NCI-H1930 (cell line): ENCODE data around the gene METAP2.
"Not testable (repeated sequence)": the region's sequence is repeated elsewhere in the genome, so short reads cannot be mapped to it uniquely, and the experiment has no call there.

Source experiments
- DNase-seq, 2 experiments: peaks; one replicate each; lab custom pipeline; 2025; lab: John Stamatoyannopoulos, UW

METAP2 gene

DNA sequence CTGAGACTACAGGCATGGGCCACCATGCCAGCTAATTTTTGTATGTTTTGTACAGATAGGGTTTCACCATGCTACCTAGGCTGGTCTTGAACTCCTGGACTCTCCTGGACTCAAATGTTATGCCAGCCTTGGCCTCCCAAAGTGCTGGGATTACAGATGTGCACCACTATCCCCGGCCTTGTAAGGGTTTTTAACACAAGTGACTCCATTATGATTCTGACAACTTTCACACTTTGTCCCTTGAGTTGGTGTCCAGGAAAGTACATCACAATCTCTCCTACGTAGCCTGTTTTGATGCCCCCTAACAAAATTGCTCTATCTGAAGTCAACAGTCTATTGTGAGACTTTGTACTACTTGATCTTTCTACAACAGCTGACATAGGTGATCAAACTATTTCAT lies 11.4 kb upstream of the METAP2 start:
- DNase-seq, result no peak

GRCh38 chr12:95463050-95463449 lies 10.9 kb upstream of the METAP2 start:
- no peak for DNase-seq

- DNase-seq, result not testable (repeated sequence)
Observed at GRCh38 chr12:95463776-95464175, 10.2 kb upstream of the METAP2 start.

GRCh38 chr12:95465275-95465674 lies 8.7 kb upstream of the METAP2 start:
- DNase-seq, result no peak

DNA sequence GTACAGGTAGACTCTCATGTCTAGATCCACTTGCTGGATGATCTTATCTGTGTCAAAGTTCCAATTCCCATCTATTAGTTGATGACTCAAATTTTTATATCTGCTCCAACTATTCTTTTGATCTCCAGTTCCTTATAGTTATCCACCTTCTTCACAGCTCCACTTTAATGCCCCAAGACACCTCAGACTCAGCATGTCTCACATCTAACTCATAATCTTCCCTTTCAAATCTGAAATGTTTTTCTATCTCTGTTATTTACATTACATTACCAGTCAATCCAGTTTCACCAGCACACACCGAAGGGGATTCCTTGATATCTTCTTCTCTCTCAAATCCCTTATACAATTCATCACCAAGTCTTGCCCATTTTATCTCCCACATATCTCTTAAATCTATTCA lies 3.7 kb upstream of the METAP2 start:
- DNase-seq, result no peak

DNA sequence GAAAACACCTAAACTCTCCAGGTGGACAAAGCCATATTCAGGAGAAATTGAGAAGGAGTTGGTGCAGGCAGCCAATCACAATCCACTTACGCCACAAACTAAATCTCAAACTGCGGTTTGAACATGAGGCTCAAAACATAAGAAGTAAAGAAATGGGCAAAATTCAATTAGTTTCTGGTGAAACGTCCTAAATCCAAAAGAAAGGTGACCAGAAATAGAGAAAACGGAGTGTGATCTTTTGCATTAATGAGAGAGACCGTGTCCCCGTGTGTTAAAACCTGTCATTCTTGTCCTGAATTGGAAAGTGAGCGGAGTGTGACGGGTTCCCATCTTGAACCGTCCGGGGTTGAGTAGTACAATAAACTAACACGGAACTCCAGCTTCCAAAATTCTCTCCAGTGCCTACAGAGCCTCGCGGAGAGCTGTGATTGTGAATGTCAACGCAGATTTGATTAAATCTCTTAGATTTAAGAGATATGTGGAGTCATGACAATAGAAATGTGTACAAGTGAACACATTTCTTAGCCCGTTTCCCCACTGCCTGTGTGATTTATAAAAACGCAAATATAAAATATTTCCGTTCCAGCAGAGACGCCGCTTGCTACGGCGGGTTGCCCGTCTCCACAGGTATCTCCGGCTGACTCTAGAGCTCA lies 595 bp upstream of the METAP2 start:
- no peak for DNase-seq

- DNase-seq, result no peak
Observed at GRCh38 chr12:95474660-95474958, 657 bp downstream of the METAP2 start.

- no peak for DNase-seq
Observed at GRCh38 chr12:95480230-95480629, 6.3 kb downstream of the METAP2 start.

DNA sequence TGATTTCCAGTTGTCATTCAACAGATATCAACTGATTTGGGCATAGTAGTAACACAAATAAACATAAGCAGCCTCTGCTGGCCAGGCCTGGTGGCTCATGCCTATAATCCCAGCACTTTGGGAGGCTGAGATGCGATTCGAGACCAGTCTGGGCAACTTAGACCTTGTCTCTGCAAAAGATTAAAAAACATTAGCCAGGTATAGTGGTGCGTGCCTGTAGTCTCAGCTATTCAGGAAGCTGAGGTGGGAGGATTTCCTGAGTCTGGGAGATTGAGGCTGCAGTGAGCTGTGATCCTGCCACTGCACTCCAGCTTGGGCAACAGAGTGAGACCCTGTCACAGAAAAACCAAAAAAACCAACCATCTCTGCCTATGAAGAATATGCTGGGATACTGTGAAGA lies 7.1 kb downstream of the METAP2 start:
- no peak for DNase-seq

- no peak for DNase-seq
Observed at GRCh38 chr12:95481888-95482287, 7.9 kb downstream of the METAP2 start.

DNA sequence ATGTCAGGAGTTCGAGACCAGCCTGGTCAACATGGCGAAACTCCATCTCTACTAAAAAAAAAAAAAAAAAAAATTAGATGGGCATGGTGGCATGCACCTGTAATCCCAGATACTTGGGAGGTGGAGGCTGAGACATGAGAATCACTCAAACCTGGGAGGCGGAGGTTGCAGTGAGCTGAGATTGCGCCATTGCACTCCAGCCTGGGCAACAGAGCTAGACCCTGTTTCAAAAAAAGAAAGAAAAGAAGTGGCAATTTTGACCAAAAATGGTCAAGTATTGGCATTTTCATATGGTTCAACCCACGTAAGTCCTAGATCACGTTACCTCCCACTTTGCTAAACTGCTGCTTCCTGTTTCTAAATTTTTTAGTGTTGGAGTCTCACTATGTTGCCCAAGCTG lies 8.6 kb downstream of the METAP2 start:
- DNase-seq, result not testable (repeated sequence)

DNA sequence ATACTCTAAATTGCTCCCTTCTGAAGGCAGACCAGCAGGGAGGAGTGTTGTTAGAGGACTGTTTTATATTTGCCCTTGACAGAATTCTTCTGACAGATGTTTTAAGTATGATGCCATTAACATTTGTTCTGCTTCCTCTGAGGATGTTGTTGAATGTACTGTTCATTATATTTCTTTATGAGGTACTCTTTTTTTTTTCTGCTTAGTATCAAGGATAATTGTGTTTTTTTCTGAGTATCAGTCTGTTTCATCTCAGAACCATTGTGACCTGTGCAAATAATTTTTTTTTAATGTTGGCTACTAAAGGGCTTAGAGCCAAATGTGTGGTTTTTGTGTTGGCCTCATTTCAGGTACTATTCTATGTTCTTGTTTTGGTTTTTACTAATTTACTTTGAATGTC lies 10.6 kb downstream of the METAP2 start:
- DNase-seq, result no peak

- no peak for DNase-seq
Observed at GRCh38 chr12:95487024-95487423, 13.1 kb downstream of the METAP2 start.

- DNase-seq, result no peak
Observed at GRCh38 chr12:95492462-95492861, 18.5 kb downstream of the METAP2 start.

DNA sequence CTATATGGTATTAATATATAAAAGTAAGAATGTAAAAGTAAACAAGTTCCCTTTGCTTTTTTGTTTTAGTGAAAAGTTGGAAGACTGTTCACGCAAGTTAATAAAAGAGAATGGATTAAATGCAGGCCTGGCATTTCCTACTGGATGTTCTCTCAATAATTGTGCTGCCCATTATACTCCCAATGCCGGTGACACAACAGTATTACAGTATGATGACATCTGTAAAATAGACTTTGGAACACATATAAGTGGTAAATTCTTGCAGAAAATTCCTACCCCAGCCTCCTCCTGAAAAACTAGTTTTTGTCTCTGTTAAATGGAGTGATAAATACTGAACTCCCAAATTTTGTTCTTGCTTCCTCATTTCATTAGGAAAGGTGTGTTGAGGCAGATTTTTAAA lies 20.9 kb downstream of the METAP2 start:
- no peak for DNase-seq

DNA sequence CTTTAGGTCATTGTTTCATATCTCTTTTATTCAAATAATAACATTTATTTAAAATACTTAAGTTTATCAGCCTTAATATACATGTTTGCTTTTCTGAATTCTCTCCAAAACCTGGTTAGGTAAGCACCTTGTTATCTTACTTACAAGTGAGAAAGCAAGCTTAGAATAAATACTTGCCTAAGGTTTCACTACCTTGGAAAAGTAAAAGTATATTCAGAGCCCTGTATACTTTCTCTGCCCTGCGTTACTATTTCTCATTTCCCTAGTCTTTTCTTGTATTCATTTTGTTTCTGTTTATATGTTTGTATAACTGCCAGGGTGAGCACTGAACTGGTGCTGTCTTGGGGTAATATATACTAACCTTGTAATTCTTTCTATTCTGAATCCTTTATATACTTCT lies 21.5 kb downstream of the METAP2 start:
- DNase-seq, result no peak

DNA sequence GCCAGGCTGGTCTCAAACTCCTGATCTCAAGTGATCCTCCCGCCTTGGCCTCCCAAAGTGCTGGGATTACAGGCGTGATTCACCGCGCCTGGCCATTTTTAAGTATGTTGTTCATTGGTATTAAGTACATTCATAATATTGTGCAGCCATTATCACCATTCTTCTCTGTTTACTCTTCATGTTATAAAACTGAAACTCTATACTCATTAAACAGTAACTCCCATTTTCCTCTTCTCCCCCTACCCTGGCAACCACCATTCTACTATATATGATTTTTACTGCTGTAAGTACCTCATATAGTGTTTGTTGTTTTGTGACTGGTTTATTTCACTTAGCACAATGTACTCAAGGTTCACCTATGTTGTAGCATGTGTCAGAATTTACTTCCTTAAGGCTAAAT lies 23.1 kb downstream of the METAP2 start:
- DNase-seq, result no peak

GRCh38 chr12:95498968-95499367 lies 25.0 kb downstream of the METAP2 start:
- no peak for DNase-seq

GRCh38 chr12:95499772-95500171 lies 25.8 kb downstream of the METAP2 start:
- DNase-seq, result no peak

DNA sequence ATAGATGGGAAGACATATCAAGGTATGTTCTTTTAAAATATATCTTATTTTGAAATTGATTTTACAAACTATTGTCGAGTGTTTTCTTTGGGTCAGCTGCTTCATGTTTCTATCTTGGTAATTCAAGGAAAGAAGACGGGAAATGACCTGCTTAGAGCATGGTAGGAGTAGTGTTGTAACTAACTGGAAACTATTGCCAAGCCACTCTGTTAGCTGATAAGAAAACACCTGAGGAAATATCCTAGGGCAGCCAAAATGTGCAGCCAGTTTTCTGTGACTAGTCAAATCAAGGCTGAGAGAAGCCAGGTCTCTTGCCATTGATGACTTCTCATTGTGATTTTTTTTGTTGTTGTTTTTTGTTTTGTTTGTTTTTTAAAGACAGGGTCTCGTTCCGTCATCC lies 30.2 kb downstream of the METAP2 start:
- DNase-seq, result no peak

GRCh38 chr12:95505039-95505438 lies 31.1 kb downstream of the METAP2 start:
- DNase-seq, result no peak

GRCh38 chr12:95506707-95507523 lies 33.0 kb downstream of the METAP2 start:
- DNase-seq, result no peak

- no peak for DNase-seq
Observed at GRCh38 chr12:95509300-95509699, 35.3 kb downstream of the METAP2 start.

DNA sequence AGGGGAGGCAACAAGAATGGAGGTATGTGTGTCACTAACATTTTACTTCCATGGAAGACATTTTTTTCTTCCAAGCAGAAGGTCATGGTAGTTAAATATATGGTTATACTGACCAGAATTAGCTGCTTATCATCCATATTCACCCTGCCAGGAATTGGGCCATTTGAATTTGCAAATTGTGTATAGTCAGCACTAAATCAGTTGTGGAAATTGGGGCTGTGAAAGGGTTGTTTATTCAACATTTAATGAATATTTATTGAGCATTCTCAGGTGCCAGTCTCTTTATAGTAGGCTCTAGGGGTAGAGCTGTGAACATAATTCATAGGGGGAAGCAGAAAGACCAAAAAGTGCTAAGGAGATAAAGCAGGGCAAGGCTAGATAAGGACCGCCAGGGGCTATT lies 38.0 kb downstream of the METAP2 start:
- no peak for DNase-seq
